Measurements from ENCODE around the gene NOC3L. TPM values are rescaled to one million over a fixed set of nuclear protein-coding genes. Genes with fewer than 3 reads are reported as not detected.

NOC3L gene
- total and polyA plus RNA-seq, 9 of the 15 experiments (the other 6 are each of a cell fraction or from before 2014, with no cell fraction given), result 23.8 to 57.6 (median 32.6) TPM

DNA sequence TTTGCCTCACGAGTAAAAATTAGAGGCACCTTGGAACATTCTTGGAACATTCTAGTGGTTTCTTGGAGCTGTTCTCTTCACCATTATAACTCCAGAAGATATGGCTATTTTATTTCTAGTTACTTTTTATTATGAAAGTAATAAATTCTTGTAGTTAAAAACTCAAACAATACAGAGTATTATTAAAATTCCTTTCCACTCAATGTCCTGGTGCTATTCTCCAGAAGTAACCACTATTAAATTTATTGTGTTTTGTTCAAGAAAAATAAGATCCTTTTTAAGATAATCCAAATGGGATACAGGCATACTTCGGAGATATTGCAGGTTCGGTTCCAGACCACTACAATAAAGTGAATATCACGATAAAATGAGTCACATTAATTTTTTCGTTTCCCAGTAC, 68.6 kb downstream of the NOC3L start:
- Histone ChIP-seq H3K9ac (ENCODE audit: insufficient read depth in 1 of 2, low read depth in 2 of 2, low read length in 2 of 2) (no peak overlapping the region), H3K4me2 (ENCODE audit: insufficient read depth, low read length) (no peak overlapping the region), H3K4me1 (replicated peaks in 1 of 2; ENCODE audit: control insufficient read depth in 2 of 2, insufficient read depth in 2 of 2, low read length in 2 of 2) (peaks cover 0 to 4% of the 10 kb centered on the region in 2 experiments; a peak in 2 of 5 replicates), H3K27me3 (ENCODE audit: control insufficient read depth in 2 of 2, insufficient read depth in 2 of 2, low read length in 2 of 2) (peaks cover 2 to 5% of the 10 kb centered on the region in 2 experiments; a peak in 4 of 5 replicates), H3K27ac (ENCODE audit: extremely low read depth, low read depth, low read length) (no peak overlapping the region), H3K9me1 (ENCODE audit: control insufficient read depth, insufficient read depth, low read length) (no peaks in the 10 kb centered on the region), H4K20me1 (replicated peaks; ENCODE audit: control insufficient read depth, insufficient read depth, low read length) (0 out of 2 replicates have a peak, but pooled peaks cover 4% of the 10 kb centered on the region), H3K4me3 (no peak overlapping the region), H3K9me3 (replicated peaks; ENCODE audit: control insufficient read depth, insufficient read depth, low read depth, low read length) (no peaks in the 10 kb centered on the region), H2AFZ (ENCODE audit: low read depth, low read length) (no peak overlapping the region), H3K36me3 (ENCODE audit: control insufficient read depth, insufficient read depth, low read length) (no peaks in the 10 kb centered on the region), H3K79me2 (ENCODE audit: control insufficient read depth, insufficient read depth, low read length) (no peaks in the 10 kb centered on the region)
- 2% methylated on average over 5 of the region's 5 CpGs for WGBS (ENCODE audit: insufficient coverage, low coverage, missing lambda C conversion rate)
- DNase-seq (ENCODE audit: extremely low read depth in 1 of 4, low spot score in 3 of 4) (no peak), FAIRE-seq (no peak), ATAC-seq (no peak)
- in situ Hi-C loops (cut with MboI) (no loop called here), intact Hi-C loops (cut with micrococcal nuclease) (no loop called here)
- CTCF ChIA-PET (ENCODE audit: low intra/inter-chr PET ratio), result no interaction called here
- BruUV-seq (replicated peaks), result no TSS peak
- POLR2A ChIA-PET, result no interaction called here
- TF ChIP-seq NFXL1 (CRISPR knock-in tag; IDR thresholded peaks at IDR 0.05) (no peak), CCAR2 (IDR thresholded peaks at IDR 0.05; ENCODE audit: low read depth, low read length) (no peak), ZNF408 (CRISPR knock-in tag; IDR thresholded peaks at IDR 0.05; ENCODE audit: low read depth) (no peak), ETV5 (CRISPR knock-in tag; IDR thresholded peaks at IDR 0.05; ENCODE audit: low read depth) (no peak), STAT5A (IDR thresholded peaks at IDR 0.05; ENCODE audit: borderline replicate concordance, low read length) (no peak), HMG20B (CRISPR knock-in tag; IDR thresholded peaks at IDR 0.05) (no peak), SNIP1 (IDR thresholded peaks at IDR 0.05; ENCODE audit: low read depth) (no peak), WHSC1 (IDR thresholded peaks at IDR 0.05; ENCODE audit: low read length) (no peak), YY1 (IDR thresholded peaks at IDR 0.05; ENCODE audit: borderline replicate concordance in 1 of 3, control insufficient read depth in 1 of 3, extremely low read depth in 1 of 3, insufficient read depth in 3 of 3, insufficient read length in 1 of 3, insufficient replicate concordance in 2 of 3, low read depth in 1 of 3, low read length in 2 of 3) (no peak), ZNF644 (tag; IDR thresholded peaks at IDR 0.05; ENCODE audit: low read depth) (no peak), ZNF561 (CRISPR knock-in tag; conservative IDR thresholded peaks at IDR 0.05) (no peak), FOSL1 (tag; conservative IDR thresholded peaks at IDR 0.05) (no peak), CAMTA2 (CRISPR knock-in tag; conservative IDR thresholded peaks at IDR 0.05) (no peak), ZNF232 (CRISPR knock-in tag; IDR thresholded peaks at IDR 0.05) (no peak), GATA2 (CRISPR knock-in tag; IDR thresholded peaks at IDR 0.05) (no peak), YBX1 (IDR thresholded peaks at IDR 0.05) (no peak), ZNF586 (CRISPR knock-in tag; conservative IDR thresholded peaks at IDR 0.05) (no peak)
- TF ChIP-seq, protein P1, sequence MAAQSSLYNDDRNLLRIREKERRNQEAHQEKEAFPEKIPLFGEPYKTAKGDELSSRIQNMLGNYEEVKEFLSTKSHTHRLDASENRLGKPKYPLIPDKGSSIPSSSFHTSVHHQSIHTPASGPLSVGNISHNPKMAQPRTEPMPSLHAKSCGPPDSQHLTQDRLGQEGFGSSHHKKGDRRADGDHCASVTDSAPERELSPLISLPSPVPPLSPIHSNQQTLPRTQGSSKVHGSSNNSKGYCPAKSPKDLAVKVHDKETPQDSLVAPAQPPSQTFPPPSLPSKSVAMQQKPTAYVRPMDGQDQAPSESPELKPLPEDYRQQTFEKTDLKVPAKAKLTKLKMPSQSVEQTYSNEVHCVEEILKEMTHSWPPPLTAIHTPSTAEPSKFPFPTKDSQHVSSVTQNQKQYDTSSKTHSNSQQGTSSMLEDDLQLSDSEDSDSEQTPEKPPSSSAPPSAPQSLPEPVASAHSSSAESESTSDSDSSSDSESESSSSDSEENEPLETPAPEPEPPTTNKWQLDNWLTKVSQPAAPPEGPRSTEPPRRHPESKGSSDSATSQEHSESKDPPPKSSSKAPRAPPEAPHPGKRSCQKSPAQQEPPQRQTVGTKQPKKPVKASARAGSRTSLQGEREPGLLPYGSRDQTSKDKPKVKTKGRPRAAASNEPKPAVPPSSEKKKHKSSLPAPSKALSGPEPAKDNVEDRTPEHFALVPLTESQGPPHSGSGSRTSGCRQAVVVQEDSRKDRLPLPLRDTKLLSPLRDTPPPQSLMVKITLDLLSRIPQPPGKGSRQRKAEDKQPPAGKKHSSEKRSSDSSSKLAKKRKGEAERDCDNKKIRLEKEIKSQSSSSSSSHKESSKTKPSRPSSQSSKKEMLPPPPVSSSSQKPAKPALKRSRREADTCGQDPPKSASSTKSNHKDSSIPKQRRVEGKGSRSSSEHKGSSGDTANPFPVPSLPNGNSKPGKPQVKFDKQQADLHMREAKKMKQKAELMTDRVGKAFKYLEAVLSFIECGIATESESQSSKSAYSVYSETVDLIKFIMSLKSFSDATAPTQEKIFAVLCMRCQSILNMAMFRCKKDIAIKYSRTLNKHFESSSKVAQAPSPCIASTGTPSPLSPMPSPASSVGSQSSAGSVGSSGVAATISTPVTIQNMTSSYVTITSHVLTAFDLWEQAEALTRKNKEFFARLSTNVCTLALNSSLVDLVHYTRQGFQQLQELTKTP (IDR thresholded peaks at IDR 0.05; ENCODE audit: low read depth in 1 of 2, partially characterized antibody in 2 of 2), result no peak
- TF ChIP-seq, protein P2, sequence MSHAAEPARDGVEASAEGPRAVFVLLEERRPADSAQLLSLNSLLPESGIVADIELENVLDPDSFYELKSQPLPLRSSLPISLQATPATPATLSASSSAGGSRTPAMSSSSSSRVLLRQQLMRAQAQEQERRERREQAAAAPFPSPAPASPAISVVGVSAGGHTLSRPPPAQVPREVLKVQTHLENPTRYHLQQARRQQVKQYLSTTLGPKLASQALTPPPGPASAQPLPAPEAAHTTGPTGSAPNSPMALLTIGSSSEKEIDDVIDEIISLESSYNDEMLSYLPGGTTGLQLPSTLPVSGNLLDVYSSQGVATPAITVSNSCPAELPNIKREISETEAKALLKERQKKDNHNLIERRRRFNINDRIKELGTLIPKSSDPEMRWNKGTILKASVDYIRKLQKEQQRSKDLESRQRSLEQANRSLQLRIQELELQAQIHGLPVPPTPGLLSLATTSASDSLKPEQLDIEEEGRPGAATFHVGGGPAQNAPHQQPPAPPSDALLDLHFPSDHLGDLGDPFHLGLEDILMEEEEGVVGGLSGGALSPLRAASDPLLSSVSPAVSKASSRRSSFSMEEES (CRISPR knock-in tag; IDR thresholded peaks at IDR 0.05), result no peak
